Fibroblast of lung (primary cell): ENCODE measurements around the gene CSTF2T. TPM values are rescaled to one million over a fixed set of nuclear protein-coding genes. Genes with fewer than 3 reads are reported as not detected.

Source experiments
- DNase-seq, 2 donors: peaks; one replicate each; pipeline versions ENCODE4 v3.0.0 to v3.0.0-alpha.2; 2010; ENCODE audit warnings: low read depth in 2 of 2
- H2AFZ ChIP-seq: 2 replicates; pipeline ENCODE4 v1.5.1; 2012; ENCODE audit warnings: low read length, control low read depth, inconsistent platforms
- H3K27ac ChIP-seq: 2 replicates; pipeline ENCODE4 v1.5.1; 2011; ENCODE audit warnings: low read length, control low read depth; ENCODE audit not compliant: insufficient read depth
- H3K27me3 ChIP-seq: 2 replicates; pipeline ENCODE4 v1.5.1; 2011; ENCODE audit warnings: mild to moderate bottlenecking, low read length; ENCODE audit not compliant: control insufficient read depth, insufficient read depth
- H3K36me3 ChIP-seq: 2 replicates; pipeline ENCODE4 v1.5.1; 2011; ENCODE audit warnings: low read length; ENCODE audit not compliant: control insufficient read depth, insufficient read depth
- H3K4me1 ChIP-seq: 2 replicates; pipeline ENCODE4 v1.5.1; 2011; ENCODE audit warnings: low read length; ENCODE audit not compliant: control insufficient read depth, insufficient read depth; ENCODE audit errors: extremely low read depth
- H3K4me2 ChIP-seq: 2 replicates; pipeline ENCODE4 v1.5.1; 2011; ENCODE audit warnings: low read length, control low read depth; ENCODE audit not compliant: insufficient read depth; ENCODE audit errors: extremely low read depth
- H3K4me3 ChIP-seq, 4 experiments: fragments of 200-600 bp in 1 of 4; sonication (generic) in 1 of 4; replicated peaks in 1 of 4; 2 replicates each; pipeline ENCODE4 v1.5.1; 2011 to 2016; ENCODE audit warnings: low read length in 4 of 4, low read depth in 3 of 4, mild to moderate bottlenecking in 3 of 4, control low read depth in 2 of 4, inconsistent platforms in 1 of 4, mixed read lengths in 1 of 4; ENCODE audit not compliant: insufficient read depth in 1 of 4; ENCODE audit errors: control extremely low read depth in 1 of 4
- H3K79me2 ChIP-seq: 2 replicates; pipeline ENCODE4 v1.5.1; 2012; ENCODE audit warnings: mild to moderate bottlenecking, low read length, inconsistent platforms; ENCODE audit not compliant: control insufficient read depth, insufficient read depth
- H3K9ac ChIP-seq: 2 replicates; pipeline ENCODE4 v1.5.1; 2011; ENCODE audit warnings: mild to moderate bottlenecking, low read length, control low read depth; ENCODE audit not compliant: insufficient read depth
- H3K9me3 ChIP-seq: 2 replicates; pipeline ENCODE4 v1.5.1; 2012; ENCODE audit warnings: low read depth, low read length; ENCODE audit not compliant: control insufficient read depth, insufficient read depth
- H4K20me1 ChIP-seq: 2 replicates; pipeline ENCODE4 v1.5.1; 2011; ENCODE audit warnings: low read length; ENCODE audit not compliant: control insufficient read depth, insufficient read depth; ENCODE audit errors: extremely low read depth
- CTCF ChIP-seq, 2 donors: IDR thresholded peaks in 1 of 2; conservative IDR thresholded peaks in 1 of 2; 1 replicate in 1 of 2; 2 replicates in 1 of 2; pipeline ENCODE4 v1.5.1; 2011 to 2012; ENCODE audit warnings: low read length in 2 of 2, control low read depth in 1 of 2, inconsistent platforms in 1 of 2, low read depth in 1 of 2, mild to moderate bottlenecking in 1 of 2
- EZH2 ChIP-seq: IDR thresholded peaks from 2 replicates; pipeline ENCODE4 v1.5.1; 2012; ENCODE audit warnings: low read length, control low read depth, mild to moderate bottlenecking; ENCODE audit errors: missing control alignments
- polyA plus RNA-seq, 2 donors: library from polyadenylated mRNA; depleted of rRNA in 1 of 2; stranded (reverse) in 1 of 2; unstranded in 1 of 2; fragments of >200 nt; gene quantifications; 2 replicates each; pipeline ENCODE4 v1.2.1, GENCODE V29; 2011 to 2012; ENCODE audit warnings: missing spikeins in 1 of 2
- total RNA-seq: library from RNA; depleted of rRNA; stranded (reverse); fragments of >200 nt; gene quantifications from 2 replicates; pipeline ENCODE4 v1.2.1, GENCODE V29; 2014

Gene CSTF2T
- total and polyA plus RNA-seq, 2 donors (not counting 1 experiment from before 2014, with no cell fraction given): 5.9 to 14.9 TPM

- H3K27me3 ChIP-seq: no peaks in the 10 kb centered on the region
- H3K4me3 ChIP-seq: no peak overlapping the region
- no peaks in the 10 kb centered on the region for H3K79me2 ChIP-seq
- no peak for TF ChIP-seq CTCF (conservative IDR thresholded peaks at IDR 0.05 in 1 of 2, IDR thresholded peaks at IDR 0.05 in 1 of 2; ENCODE audit: low read depth in 1 of 2, low read length in 2 of 2)
- TF ChIP-seq EZH2: no peak
- H3K4me1 ChIP-seq: no peaks in the 10 kb centered on the region
- H3K36me3 ChIP-seq: no peaks in the 10 kb centered on the region
- no peak overlapping the region for H3K27ac ChIP-seq
- no peak overlapping the region for H3K9ac ChIP-seq
- no peak overlapping the region for H2AFZ ChIP-seq
- no peaks in the 10 kb centered on the region for H4K20me1 ChIP-seq
- no peaks in the 10 kb centered on the region for H3K9me3 ChIP-seq
- DNase-seq: no peak
- no peak overlapping the region for H3K4me2 ChIP-seq
Measured at GRCh38 chr10:51747216-51747615, 47.8 kb upstream of the CSTF2T start.

DNA sequence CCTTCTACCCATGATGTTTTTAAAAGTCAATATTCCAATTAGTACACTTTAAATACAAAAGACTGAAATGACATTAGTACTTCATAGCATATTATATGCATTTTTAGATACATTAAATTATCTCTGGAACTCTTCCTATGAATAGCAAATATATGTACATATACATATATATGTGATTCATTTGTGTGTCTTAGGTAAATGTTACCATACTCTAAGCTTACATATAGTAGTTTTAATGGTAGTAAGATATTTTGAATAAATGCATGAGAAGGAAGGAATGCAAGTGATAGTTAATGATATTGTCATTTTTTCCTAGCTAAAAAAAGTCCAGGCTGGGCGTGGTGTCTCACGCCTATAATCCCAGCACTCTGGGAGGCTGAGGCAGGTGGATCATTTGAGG, 46.0 kb upstream of the CSTF2T start:
- no peak overlapping the region for H3K4me2 ChIP-seq
- TF ChIP-seq EZH2 (no peak), CTCF (conservative IDR thresholded peaks at IDR 0.05 in 1 of 2, IDR thresholded peaks at IDR 0.05 in 1 of 2; ENCODE audit: low read depth in 1 of 2, low read length in 2 of 2) (no peak)
- no peak for DNase-seq
- H3K27me3 ChIP-seq: no peaks in the 10 kb centered on the region
- H3K4me3 ChIP-seq: no peak overlapping the region
- no peak overlapping the region for H3K9ac ChIP-seq
- no peaks in the 10 kb centered on the region for H3K79me2 ChIP-seq
- H3K36me3 ChIP-seq: no peaks in the 10 kb centered on the region
- no peaks in the 10 kb centered on the region for H3K4me1 ChIP-seq
- no peaks in the 10 kb centered on the region for H3K9me3 ChIP-seq
- no peaks in the 10 kb centered on the region for H4K20me1 ChIP-seq
- H3K27ac ChIP-seq: no peak overlapping the region
- no peak overlapping the region for H2AFZ ChIP-seq

DNA sequence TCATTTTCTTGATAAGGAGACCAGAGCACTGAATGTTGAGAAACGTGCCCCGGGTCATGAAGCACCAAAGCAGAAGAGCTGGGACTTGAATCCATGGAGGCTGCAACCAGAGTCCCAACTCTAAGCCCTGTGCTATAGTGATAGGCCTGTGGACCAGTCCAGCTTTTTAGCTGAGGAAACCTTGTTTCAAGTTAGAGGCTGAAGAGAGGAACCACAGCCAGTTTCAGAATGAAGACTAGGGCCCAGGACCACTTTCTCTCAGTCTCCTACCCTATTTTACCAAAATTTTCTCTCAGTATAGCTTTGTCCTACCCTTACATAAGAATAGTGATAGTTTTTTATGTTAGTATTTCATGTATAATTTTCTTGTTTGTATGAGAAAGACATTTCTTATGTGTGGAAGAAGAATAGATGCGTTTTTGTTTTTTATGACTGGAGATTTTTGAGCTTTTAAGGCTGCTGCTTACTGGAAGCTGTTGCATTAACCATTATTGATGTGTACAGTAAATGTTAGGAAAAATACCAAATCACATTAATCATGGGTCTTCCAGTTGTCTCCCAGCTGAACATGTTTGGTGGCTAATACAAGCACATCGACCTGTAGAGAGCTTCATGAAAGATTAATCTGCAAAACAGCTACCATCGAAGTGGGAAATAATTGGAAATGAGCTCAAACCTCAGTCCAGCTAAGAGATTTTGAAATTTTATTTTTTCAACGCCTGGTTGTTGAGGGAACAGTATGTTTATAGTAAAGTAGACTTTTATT, 45.0 kb upstream of the CSTF2T start:
- Histone ChIP-seq H3K9me3 (no peaks in the 10 kb centered on the region), H3K27me3 (no peaks in the 10 kb centered on the region), H3K9ac (no peak overlapping the region), H4K20me1 (no peaks in the 10 kb centered on the region), H3K4me1 (no peaks in the 10 kb centered on the region), H3K36me3 (no peaks in the 10 kb centered on the region), H3K4me3 (no peak overlapping the region), H3K79me2 (no peaks in the 10 kb centered on the region), H2AFZ (no peak overlapping the region), H3K27ac (no peak overlapping the region), H3K4me2 (no peak overlapping the region)
- TF ChIP-seq CTCF (conservative IDR thresholded peaks at IDR 0.05 in 1 of 2, IDR thresholded peaks at IDR 0.05 in 1 of 2; ENCODE audit: low read depth in 1 of 2, low read length in 2 of 2) (no peak), EZH2 (no peak)
- DNase-seq: no peak
